ENCODE results near the gene CYTH3.

GRCh38 chr7:6130007-6130587 is 142.3 kb downstream of the CYTH3 start:
- TF ChIP-seq, protein P1, sequence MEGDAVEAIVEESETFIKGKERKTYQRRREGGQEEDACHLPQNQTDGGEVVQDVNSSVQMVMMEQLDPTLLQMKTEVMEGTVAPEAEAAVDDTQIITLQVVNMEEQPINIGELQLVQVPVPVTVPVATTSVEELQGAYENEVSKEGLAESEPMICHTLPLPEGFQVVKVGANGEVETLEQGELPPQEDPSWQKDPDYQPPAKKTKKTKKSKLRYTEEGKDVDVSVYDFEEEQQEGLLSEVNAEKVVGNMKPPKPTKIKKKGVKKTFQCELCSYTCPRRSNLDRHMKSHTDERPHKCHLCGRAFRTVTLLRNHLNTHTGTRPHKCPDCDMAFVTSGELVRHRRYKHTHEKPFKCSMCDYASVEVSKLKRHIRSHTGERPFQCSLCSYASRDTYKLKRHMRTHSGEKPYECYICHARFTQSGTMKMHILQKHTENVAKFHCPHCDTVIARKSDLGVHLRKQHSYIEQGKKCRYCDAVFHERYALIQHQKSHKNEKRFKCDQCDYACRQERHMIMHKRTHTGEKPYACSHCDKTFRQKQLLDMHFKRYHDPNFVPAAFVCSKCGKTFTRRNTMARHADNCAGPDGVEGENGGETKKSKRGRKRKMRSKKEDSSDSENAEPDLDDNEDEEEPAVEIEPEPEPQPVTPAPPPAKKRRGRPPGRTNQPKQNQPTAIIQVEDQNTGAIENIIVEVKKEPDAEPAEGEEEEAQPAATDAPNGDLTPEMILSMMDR (IDR thresholded peaks at IDR 0.05; ENCODE audit: control extremely low read depth in 1 of 3, insufficient read depth in 1 of 3, low read depth in 1 of 3, low read length in 3 of 3), result no peak
- no peak for TF ChIP-seq BRCA1 (IDR thresholded peaks at IDR 0.05; ENCODE audit: low read depth, low read length)
- TF ChIP-seq HDAC6 (IDR thresholded peaks at IDR 0.05; ENCODE audit: low read depth, low read length), result no peak
- no peak for TF ChIP-seq GABPA (IDR thresholded peaks at IDR 0.05; ENCODE audit: borderline replicate concordance, insufficient read depth, low read length)
- TF ChIP-seq, protein P2, sequence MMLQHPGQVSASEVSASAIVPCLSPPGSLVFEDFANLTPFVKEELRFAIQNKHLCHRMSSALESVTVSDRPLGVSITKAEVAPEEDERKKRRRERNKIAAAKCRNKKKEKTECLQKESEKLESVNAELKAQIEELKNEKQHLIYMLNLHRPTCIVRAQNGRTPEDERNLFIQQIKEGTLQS (IDR thresholded peaks at IDR 0.05; ENCODE audit: insufficient read depth, low read depth, low read length), result no peak
- no peak for TF ChIP-seq RBBP5 (IDR thresholded peaks at IDR 0.05; ENCODE audit: borderline replicate concordance, low read depth, low read length)

Data from H1 (cell line).